Colonic mucosa (tissue), 4 donors: Measurements from ENCODE around the gene EREG. TPM values are rescaled to one million over a fixed set of nuclear protein-coding genes. Genes with fewer than 3 reads are reported as not detected.
"Not testable (repeated sequence)": the region's sequence is repeated elsewhere in the genome, so short reads cannot be mapped to it uniquely, and the experiment has no call there.

Experiments
- DNase-seq: peaks from one replicate; pipeline ENCODE4 v3.0.0-alpha.2; 2020
- H3K27ac ChIP-seq: fragments of 200-600 bp; one replicate; pipeline ENCODE4 v1.8.0; 2021
- H3K27me3 ChIP-seq: fragments of 200-600 bp; one replicate; pipeline ENCODE4 v1.8.0; 2021
- H3K36me3 ChIP-seq: fragments of 200-600 bp; one replicate; pipeline ENCODE4 v1.8.0; 2021
- H3K4me1 ChIP-seq: fragments of 200-600 bp; one replicate; pipeline ENCODE4 v1.8.0; 2021; ENCODE audit warnings: mild to moderate bottlenecking
- H3K4me3 ChIP-seq: fragments of 200-600 bp; one replicate; pipeline ENCODE4 v1.8.0; 2021
- H3K9ac ChIP-seq, 2 donors: one replicate each; pipeline ENCODE4 v1.7.0; 2013; ENCODE audit warnings: control low read depth in 2 of 2, low read depth in 2 of 2, low read length in 2 of 2
- H3K9me3 ChIP-seq: fragments of 200-600 bp; one replicate; pipeline ENCODE4 v1.8.0; 2021
- CTCF ChIP-seq: fragments of 200-600 bp; IDR thresholded peaks from one replicate; pipeline ENCODE4 v1.8.0; 2022; ENCODE audit warnings: antibody characterized with exemption, mild to moderate bottlenecking
- intact Hi-C: fragments of 100-400 bp; cut with DNase I; formaldehyde crosslinking; loops from one replicate; pipeline ENCODE4 v1.14.1; 2022
- total RNA-seq, 2 donors: library from RNA; stranded (reverse); fragmentation: NEBNext Ultra II Directional in 1 of 2; extraction: Animal tissue kit (Norgen Biotek cat#: 25700) in 1 of 2; gene quantifications; one replicate each; pipeline ENCODE4 v1.2.1, GENCODE V29; 2021
- donor health status: healthy.
- donor health status: DM: no; HTN: no; CAD: no.
- donor health status: DM: no; HTN: no; CAD: no.

Gene EREG
- total RNA-seq, 2 donors from 2014 or later = 2.4 to 3.5 TPM

GRCh38 chr4:74395633-74396032 lies 30.7 kb downstream of the EREG start:
- TF ChIP-seq CTCF = no peak
- Histone ChIP-seq H3K36me3 (no peaks in the 10 kb centered on the region), H3K4me1 (no peaks in the 10 kb centered on the region), H3K27ac (peak overlapping the region; percentile 43), H3K27me3 (no peaks in the 10 kb centered on the region), H3K4me3 (no peak overlapping the region), H3K9me3 (no peaks in the 10 kb centered on the region), H3K9ac (no peak overlapping the region)
- DNase-seq = no peak
- intact Hi-C loops = no loop called here

DNA sequence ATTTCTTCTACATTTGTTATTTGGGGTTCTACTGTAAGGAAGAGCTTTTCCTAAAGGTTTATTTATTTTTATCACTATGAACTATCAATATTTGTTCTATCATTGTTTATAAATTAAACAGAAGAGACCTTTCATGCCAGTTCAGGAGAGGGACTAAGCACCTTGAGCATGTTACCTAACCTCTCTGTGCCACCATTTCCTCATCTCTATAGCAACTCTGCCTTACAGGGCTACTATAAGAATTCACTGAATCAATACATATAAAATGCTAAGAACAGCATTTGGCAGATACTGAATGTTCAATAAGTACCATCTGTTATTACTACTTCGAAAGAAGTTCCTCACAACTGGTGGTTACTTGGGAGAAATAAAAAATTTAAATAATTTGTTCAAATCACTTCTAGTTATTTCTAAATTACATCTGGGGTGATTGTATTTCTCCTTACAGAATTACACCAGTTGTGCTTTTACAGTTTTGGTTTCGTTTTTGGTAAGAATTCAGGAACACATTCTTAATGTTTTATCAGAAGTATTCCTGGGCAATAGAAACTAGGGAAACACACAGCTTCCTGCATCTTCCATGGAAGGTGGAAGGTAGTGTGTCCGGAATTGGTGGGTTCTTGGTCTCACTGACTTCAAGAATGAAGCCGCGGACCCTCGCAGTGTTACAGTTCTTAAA lies 32.9 kb downstream of the EREG start:
- intact Hi-C loops = no loop called here
- H3K9ac ChIP-seq = peak overlapping the region in 1 of 2 donors; percentile 19
- DNase-seq = no peak

GRCh38 chr4:74398894-74399589 lies 34.1 kb downstream of the EREG start:
- not testable (repeated sequence) for DNase-seq, H3K27ac ChIP-seq

More for the DNA sequence above, 32.9 kb downstream of the EREG start:
- TF ChIP-seq CTCF = no peak
- H3K4me3 ChIP-seq = peak overlapping the region; percentile 6
- no peaks in the 10 kb centered on the region for H3K36me3 ChIP-seq
- H3K27me3 ChIP-seq = no peaks in the 10 kb centered on the region
- H3K4me1 ChIP-seq = no peaks in the 10 kb centered on the region
- no peaks in the 10 kb centered on the region for H3K9me3 ChIP-seq
- H3K27ac ChIP-seq = peak overlapping the region; percentile 13

DNA sequence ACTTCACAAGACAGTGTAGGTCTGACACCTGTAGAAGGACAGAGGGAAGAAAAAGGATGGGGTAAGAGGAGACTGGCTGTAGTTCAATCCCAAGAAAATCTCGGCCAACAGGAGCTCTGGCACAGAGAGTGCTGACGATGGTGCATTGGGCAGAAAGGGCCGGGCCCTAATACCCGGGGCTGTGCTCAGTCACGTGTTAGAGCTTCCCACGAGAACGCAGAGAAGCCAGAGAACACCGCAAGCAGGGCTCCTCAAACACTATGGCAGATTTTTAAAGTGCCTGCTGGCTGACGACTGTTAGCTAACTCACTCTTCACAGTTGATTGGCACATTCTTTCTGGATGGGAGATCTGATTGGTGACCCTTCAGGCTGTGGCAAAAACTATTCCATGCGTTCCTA lies 35.5 kb downstream of the EREG start:
- no peak for DNase-seq
- Histone ChIP-seq H3K4me1 (no peaks in the 10 kb centered on the region), H3K27ac (no peak overlapping the region), H3K27me3 (no peaks in the 10 kb centered on the region), H3K4me3 (no peak overlapping the region), H3K9me3 (no peaks in the 10 kb centered on the region), H3K36me3 (no peaks in the 10 kb centered on the region), H3K9ac (no peak overlapping the region)
- intact Hi-C loops = no loop called here
- TF ChIP-seq CTCF = no peak

More at GRCh38 chr4:74398894-74399589, 34.1 kb downstream of the EREG start:
- H3K9me3 ChIP-seq, H3K9ac ChIP-seq, intact Hi-C loops, H3K4me1 ChIP-seq, H3K4me3 ChIP-seq, H3K27me3 ChIP-seq, H3K36me3 ChIP-seq: not testable (repeated sequence)

DNA sequence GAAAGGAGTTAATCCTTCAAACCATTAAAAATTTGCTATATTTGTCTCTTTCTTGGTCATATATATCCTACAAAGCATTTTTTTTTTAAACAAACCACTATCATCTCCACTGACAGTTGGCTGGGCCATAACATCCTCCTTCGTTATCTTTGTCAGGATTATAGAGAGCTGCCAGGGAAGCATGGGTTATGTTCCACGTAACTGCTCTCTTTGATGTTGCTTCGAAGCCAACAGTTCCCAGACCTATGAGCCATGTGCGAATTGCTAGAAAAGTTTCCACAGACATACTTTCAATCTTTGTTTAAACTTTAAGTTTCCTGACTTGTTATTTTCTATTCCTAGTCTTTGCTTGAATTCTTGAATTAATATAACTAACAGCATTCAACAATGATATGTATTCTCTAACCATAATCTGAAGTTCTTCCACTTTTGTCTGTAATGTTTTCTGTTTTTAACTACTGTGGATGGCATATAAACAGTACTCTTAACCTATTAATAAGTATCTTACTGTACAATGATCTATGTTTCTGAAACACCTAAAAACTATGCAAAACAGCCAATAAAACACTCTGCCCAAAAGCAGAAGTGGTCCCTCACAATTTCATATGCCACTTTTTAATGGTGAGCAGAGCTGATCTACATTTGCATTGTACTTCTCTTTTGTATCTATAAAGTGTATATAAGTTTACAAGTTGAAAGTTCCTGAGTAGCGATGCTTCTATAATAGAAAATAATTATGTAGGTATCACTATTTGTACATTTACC lies 37.9 kb downstream of the EREG start:
- H3K9ac ChIP-seq = no peak overlapping the region
- no peak for TF ChIP-seq CTCF
- intact Hi-C loops = no loop called here
- no peak for DNase-seq
- H3K36me3 ChIP-seq = no peaks in the 10 kb centered on the region
- no peak overlapping the region for H3K4me3 ChIP-seq
- H3K9me3 ChIP-seq = no peaks in the 10 kb centered on the region
- H3K4me1 ChIP-seq = no peaks in the 10 kb centered on the region
- H3K27ac ChIP-seq = no peak overlapping the region
- no peaks in the 10 kb centered on the region for H3K27me3 ChIP-seq
